T follicular helper cell (primary cell): ENCODE data around the gene GTF3C6.
"Not testable (repeated sequence)": the region's sequence is repeated elsewhere in the genome, so short reads cannot be mapped to it uniquely, and the experiment has no call there.

Source experiments
- DNase-seq: peaks from one replicate; pipeline ENCODE4 v3.0.0-alpha.2; 2020; ENCODE audit warnings: low read depth

Gene GTF3C6

DNA sequence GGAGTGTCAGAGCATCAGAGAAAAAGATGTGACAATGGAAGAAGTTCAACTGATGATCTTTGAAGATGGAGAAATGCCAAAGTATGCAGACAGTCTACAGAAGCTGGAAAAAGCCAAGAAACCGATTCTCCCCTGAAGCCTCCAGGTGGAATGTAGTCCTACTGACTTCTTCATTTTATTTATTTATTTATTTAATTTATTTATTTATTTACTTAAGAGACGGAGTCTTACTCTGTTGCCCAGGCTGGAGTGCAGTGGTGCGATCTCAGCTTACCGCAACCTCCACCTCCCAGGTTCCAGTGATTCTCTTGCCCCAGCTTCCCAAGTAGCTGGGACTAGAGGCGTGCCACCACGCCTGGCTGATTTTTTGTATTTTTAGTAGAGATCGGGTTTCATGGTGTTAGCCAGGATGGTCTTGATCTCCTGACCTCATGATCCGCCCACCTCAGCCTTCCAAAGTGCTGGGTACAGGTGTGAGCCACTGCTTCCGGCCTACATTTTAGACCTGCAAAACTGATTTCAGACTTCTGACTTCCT is 21.1 kb downstream of the GTF3C6 start:
- no peak for DNase-seq

DNA sequence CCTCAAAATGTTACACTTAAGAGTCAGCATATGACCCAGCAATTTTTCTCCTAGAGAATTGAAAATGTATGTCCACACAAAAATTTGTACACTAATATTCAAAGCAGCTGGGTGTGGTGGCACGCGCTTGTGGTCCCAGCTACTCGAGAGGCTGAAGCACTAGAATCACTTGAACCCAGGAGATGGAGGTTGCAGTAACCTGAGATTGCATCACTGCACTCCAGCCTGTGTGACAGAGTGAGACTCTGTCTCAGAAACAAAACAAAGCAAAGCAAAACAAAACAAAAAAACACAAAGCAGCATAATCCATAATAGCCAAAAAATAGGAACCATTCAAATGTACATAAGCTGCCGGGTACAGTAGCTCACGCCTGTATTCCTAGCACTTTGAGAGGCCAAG is 21.7 kb downstream of the GTF3C6 start:
- DNase-seq: no peak

DNA sequence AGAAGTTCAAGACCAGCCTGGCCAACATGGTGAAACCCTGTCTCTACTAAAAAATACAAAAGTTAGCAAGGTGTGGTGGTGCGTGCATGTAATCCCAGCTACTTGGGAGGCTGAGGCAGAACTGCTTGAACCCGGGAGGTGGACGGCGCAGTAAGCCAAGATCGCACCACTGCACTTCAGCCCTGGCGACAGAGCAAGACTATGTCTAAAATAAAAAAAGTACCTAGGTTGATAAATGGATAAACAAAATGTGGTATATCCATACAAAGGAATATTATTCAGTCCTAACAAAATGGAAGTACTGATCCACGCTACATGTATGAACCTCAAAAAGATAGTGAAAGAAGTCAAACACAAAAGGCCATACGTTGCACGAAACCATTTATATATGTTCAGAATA is 22.1 kb downstream of the GTF3C6 start:
- DNase-seq: no peak

DNA sequence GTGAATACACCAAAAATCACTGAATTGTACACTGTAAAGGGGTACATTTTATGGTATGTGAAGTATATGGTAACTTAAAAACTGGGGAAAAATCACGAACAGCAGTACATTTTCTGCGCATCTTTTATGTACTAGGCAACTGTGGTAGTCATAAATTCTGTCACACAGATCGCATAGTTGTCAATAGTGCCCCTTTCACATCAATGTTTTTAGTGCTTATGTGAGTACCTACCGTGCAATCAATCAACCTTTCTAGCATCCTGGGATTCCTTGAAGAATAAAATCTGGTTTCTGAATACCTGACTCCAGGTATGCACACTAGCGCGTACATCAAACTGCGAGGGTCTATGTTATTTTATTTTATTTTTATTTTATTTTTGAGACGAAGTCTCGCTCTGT is 22.7 kb downstream of the GTF3C6 start:
- no peak for DNase-seq

DNA sequence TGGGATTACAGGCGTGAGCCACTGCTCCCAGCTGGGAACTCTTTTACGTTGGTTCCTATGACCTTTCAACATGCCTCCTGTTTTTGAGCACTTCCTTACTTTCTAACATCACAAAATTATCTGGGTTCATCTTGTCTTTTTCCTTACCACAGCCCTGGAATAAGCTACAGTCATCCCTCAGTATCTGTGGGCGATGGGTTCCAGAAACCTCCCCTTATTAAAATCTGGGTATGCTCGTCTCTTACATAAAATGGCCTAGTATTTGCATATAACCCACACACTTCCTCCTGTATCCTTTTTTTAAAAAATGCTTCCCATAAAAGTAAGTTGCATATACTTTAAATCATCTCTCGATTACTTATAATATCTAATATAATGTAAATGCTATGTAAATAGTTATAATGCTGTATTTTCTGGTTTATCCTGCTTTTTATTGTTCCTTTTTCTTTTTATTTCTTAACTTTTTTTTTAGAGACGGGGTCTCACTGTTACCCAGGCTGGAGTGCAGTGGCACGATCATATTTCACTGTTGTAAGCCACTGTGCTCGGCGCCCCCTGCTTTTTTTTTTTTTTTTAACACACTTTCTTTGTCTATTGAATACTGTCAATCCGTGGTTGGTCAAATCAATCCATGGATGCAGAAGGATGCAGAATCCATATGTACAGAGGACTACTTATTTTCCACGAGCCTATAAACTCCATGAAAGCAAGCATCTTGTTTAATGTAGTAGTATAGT is 32.5 kb downstream of the GTF3C6 start:
- DNase-seq: no peak

DNA sequence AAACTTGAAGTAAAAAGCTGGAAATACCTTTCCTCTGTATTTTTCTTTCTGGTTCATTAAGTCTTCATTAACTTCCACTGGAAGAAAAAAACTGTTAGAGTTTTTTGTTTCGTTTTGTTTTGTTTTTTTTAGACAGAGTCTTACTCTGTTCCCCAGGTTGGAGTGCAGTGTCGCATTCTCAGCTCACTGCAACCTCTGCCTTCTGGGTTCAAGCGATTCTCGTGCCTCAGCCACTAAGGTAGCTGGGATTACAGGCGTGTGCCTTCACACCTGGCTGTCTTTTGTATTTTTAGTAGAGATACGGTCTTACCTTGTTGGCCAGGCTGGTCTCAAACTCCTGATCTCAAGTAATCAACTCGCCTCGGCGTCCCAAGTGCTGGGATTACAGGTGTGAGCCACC is 38.2 kb downstream of the GTF3C6 start:
- DNase-seq: no peak

DNA sequence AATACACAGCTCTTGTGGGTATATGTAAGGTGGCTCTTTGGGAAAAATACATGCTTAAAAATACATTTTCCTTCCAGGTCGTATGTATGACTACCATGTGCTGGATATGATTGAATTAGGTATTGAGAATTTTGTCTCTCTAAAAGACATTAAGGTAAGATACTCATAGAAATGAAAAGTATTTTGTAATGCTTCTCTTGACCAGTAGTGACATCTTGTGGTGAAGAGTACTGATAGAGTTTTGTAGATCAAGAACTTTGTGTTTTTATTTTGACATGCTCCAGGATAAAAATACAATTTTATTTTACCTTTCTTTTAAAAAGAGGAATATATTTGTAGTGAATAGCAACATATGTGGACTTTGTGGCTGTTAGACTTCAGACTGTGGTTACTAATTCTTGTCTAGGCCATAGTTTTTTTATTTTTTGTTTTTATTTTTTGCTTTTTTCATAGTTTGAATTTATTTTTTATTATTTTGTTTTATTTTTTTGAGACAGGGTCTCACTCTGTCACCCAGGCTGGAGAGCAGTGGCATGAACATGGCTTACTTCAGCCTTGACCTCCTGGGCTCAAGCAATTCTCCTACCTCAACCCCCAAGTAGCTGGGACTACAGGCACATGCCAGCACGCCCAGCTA is 41.2 kb downstream of the GTF3C6 start:
- no peak for DNase-seq

DNA sequence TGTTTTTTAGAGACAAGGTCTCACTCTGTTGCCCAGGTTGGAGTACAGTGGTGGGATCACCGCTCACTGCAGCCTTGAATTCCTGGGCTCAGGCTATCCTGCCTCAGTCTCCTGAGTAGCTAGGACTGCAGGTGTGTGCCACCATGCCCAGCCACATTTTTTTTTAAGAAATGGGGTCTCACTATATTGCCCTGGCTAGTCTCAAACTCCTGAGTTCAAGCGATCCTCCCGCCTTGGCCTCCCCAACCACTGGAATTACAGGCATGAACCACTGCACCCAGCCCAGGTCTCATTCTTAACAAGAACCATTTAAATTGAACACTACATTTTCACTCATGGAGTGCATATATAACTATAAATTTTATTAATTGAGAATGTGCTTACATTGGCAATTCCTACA is 43.8 kb downstream of the GTF3C6 start:
- DNase-seq: no peak

DNA sequence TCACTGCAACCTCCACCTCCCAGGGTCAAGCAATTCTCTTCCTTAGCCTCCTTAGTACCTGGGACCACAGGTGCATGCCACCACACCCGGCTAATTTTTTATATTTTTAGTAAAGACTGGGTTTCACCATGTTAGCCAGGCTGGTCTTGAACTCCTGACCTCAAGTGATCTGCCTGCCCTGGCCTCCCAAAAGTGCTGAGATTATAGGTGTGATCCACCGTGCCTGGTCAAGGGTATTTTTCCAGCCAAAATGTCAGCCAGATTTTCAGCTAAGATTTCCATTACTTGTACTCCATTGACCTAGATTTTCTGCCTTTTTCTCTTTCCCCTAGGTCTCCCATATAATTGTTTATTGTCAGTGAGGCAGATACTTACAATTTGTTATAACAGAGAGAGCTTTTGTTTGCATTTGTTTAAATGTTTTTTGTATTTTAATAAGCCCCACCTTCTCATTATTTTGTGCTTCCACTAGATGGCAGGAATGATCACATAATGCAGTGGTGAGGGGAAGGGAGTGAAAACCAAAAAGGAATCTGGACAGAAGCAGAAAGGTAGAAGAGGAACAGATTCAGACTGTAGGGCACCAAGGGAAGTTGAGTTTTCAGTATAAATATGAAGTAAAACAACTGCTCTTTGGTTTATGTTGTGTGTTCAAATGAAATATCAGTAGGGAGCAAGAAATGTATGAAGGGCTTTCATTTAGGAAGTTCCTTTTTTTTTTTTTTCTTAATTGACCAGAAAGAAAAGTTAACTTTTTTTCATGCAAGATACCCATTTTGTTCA is 53.0 kb downstream of the GTF3C6 start:
- DNase-seq: no peak

DNA sequence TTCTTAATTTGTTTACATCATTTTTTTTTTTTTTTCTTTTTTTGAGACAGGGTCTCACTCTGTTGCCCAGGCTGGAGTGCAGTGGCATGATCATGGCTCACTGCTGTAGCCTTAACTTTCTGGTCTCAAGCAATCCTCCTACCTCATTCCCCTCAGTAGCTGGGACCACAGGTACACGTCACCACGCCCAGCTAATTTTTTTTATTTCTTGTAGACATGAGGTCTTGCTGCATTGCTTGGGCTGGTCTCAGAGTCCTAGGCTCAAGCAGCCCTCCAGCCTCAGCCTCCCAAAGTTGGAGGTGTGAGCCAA is 53.6 kb downstream of the GTF3C6 start:
- no peak for DNase-seq

DNA sequence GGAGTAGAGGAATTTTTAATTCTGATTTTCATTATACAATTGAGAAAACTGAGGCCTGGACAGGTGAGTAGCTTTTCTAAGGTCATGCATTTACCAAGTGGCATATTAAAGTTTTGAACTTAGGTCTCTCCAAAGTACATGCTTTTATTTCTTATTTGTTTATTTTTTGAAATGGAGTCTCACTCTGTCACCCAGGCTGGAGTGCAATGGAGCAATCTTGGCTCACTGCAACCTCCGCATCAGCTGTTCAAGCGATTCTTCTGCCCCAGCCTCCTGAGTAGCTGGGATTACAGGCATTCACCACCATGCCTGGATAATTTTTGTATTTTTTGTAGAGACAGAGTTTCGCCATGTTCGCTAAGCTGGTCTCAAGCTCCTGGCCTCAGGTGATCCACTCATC is 54.0 kb downstream of the GTF3C6 start:
- DNase-seq: not testable (repeated sequence)

DNA sequence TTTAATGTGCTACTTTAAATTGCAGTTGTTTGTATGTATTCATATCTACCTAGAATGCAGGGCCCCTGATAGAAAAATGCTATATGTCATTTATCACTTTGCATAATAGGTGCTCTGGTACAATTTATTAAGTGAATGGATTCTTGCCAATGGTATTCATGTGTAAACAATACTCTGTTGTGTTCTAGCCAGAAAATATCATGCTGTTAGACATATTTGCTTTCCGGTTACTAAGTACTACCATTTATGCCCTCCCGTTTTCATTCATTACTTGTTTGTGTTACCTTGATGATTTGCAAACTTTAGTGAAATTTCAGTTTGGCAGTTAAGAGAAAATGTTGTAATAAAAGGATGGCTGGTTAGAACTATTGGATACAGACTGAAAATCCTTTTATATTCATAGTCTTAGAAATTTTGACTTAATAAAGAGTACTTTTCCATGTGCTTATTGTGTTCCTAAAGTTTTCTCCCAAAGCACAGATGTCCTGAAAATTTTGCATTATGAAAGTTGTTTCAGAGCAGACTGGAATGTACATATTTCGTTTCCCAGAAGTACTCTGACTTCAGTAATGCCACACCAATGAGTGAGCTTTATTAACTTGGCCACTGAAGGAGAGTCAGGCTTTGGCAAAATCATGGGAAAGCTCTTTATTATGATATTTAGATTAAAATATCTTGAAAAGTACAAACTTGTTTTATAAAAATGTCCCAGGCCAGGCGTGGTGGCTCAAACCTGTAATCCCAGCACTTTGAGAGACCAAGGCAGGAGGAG is 54.8 kb downstream of the GTF3C6 start:
- no peak for DNase-seq

DNA sequence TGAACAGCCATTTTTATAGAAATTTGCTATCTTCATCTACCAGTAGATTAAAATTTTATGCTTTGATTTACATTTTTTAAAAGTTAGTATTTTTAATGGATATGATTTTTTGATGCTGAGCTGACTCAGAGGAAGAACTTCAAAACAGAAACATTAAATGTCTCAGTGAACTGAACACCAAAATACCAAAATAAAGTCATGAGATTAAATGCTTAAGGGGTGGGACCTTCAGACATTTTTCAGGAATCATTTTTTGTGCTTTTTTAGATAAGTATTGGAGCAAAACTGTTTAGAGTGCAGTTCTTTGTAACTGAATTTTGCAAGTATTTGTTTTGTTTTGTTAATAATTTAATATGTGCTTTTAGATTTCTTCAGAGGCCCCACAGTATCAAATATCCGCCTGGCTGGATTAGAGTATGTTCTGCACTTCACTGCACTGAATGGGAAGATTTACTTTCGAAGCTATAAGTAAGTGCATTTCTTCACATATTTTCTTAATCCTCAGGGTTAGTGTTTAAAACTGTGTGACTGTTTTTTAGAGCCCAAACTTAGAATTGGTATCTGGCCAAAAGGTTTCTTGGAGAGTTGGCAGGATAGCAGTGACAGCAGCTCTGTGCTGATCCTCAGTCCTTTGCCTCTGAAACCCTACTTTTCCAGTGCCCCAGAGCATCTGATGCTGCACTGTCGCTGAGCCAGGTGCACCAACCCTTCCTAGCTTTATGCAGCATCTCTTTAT is 57.1 kb downstream of the GTF3C6 start:
- no peak for DNase-seq

DNA sequence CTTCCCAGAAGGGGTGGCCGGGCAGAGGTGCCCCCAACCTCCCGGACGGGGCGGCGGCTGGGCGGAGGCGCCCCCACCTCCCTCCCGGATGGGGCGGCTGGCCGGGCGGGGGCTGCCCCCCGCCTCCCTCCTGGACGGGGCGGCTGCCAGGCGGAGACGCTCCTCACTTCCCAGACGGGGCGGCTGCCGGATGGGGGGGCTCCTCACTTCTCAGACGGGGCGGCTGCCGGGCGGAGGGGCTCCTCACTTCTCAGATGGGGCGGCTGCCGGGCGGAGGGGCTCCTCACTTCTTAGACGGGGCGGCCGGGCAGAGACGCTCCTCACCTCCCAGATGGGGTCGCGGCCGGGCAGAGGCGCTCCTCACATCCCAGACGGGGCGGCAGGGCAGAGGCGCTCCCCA is 58.7 kb downstream of the GTF3C6 start:
- DNase-seq: not testable (repeated sequence)
